ENCODE data around the gene RYR2.

GRCh38 chr1:237471956-237472355, 430.0 kb downstream of the RYR2 start:
- no peak for TF ChIP-seq CEBPB (IDR thresholded peaks at IDR 0.05; ENCODE audit: low read depth, low read length)
- no peak for TF ChIP-seq GTF2F1 (IDR thresholded peaks at IDR 0.05; ENCODE audit: borderline replicate concordance, low read depth, low read length)
- TF ChIP-seq CTCF (IDR thresholded peaks at IDR 0.05; ENCODE audit: control extremely low read depth in 1 of 3, insufficient read depth in 1 of 3, low read depth in 1 of 3, low read length in 3 of 3) = no peak
- no peak for TF ChIP-seq NRF1 (IDR thresholded peaks at IDR 0.05; ENCODE audit: low read depth, low read length)
- TF ChIP-seq JUN (IDR thresholded peaks at IDR 0.05; ENCODE audit: low read depth, low read length) = no peak
- no peak for TF ChIP-seq POLR2AphosphoS5 (IDR thresholded peaks at IDR 0.05; ENCODE audit: low read depth, low read length)
- TF ChIP-seq ATF3 (IDR thresholded peaks at IDR 0.05; ENCODE audit: insufficient read depth, low read depth, low read length) = no peak
- no peak for TF ChIP-seq EP300 (IDR thresholded peaks at IDR 0.05; ENCODE audit: borderline replicate concordance in 1 of 2, low read depth in 2 of 2, low read length in 2 of 2)
